ENCODE measurements around the gene CLEC16A. TPM values are rescaled to one million over a fixed set of nuclear protein-coding genes. Genes with fewer than 3 reads are reported as not detected.

The CLEC16A gene
- total and polyA plus RNA-seq, 3 experiments from 2014 or later, result 18.6 to 38.2 (median 38.1) TPM

GRCh38 chr16:10906482-10906881, 37.9 kb upstream of the CLEC16A start:
- peaks cover 7 to 24% (median 13%) of the 10 kb centered on the region in 3 donors for H3K36me3 Mint-ChIP-seq
- H3K4me3 Mint-ChIP-seq, result no peak overlapping the region
- Histone ChIP-seq H3K4me3 (ENCODE audit: low read length) (no peak overlapping the region), H3K9me3 (ENCODE audit: low read length) (no peaks in the 10 kb centered on the region), H3K27me3 (ENCODE audit: insufficient read depth, low read length, poor library complexity, severe bottlenecking) (no peaks in the 10 kb centered on the region), H3K36me3 (ENCODE audit: insufficient read depth, low read length) (no peaks in the 10 kb centered on the region), H3K4me1 (ENCODE audit: insufficient read depth, low read length) (no peaks in the 10 kb centered on the region), H3K27ac (ENCODE audit: low read depth, low read length) (no peak overlapping the region)
- no peak for DNase-seq
- POLR2A ChIA-PET, result no interaction called here
- peaks cover 0 to 1% of the 10 kb centered on the region in 2 donors for H3K27me3 Mint-ChIP-seq
- CTCF ChIA-PET, result interaction anchor here (0.6 to 2.4 kb wide), 2 partner anchors 13 to 169 kb away, joined by 3 to 7 read pairs; no protein-coding TSS in a partner anchor
- no peaks in the 10 kb centered on the region for H3K4me1 Mint-ChIP-seq
- H3K9me3 Mint-ChIP-seq, result peaks cover 0 to 5% (median 3%) of the 10 kb centered on the region in 5 donors
- no peak overlapping the region for H3K27ac Mint-ChIP-seq

DNA sequence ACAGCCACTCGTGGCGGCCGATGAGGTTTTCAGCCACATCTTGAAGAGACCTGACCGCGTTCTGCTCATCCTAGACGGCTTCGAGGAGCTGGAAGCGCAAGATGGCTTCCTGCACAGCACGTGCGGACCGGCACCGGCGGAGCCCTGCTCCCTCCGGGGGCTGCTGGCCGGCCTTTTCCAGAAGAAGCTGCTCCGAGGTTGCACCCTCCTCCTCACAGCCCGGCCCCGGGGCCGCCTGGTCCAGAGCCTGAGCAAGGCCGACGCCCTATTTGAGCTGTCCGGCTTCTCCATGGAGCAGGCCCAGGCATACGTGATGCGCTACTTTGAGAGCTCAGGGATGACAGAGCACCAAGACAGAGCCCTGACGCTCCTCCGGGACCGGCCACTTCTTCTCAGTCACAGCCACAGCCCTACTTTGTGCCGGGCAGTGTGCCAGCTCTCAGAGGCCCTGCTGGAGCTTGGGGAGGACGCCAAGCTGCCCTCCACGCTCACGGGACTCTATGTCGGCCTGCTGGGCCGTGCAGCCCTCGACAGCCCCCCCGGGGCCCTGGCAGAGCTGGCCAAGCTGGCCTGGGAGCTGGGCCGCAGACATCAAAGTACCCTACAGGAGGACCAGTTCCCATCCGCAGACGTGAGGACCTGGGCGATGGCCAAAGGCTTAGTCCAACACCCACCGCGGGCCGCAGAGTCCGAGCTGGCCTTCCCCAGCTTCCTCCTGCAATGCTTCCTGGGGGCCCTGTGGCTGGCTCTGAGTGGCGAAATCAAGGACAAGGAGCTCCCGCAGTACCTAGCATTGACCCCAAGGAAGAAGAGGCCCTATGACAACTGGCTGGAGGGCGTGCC, 37.2 kb upstream of the CLEC16A start:
- no peaks in the 10 kb centered on the region for H3K9me3 ChIP-seq (ENCODE audit: low read length)
- Mint-ChIP-seq H3K4me3 (no peak overlapping the region), H3K9me3 (peaks cover 0 to 5% (median 3%) of the 10 kb centered on the region in 5 donors), H3K27ac (no peak overlapping the region), H3K36me3 (peaks cover 7 to 24% (median 13%) of the 10 kb centered on the region in 3 donors), H3K27me3 (peaks cover 0 to 1% of the 10 kb centered on the region in 2 donors), H3K4me1 (no peaks in the 10 kb centered on the region)
- H3K36me3 ChIP-seq (ENCODE audit: insufficient read depth, low read length), result no peaks in the 10 kb centered on the region
- DNase-seq, result no peak
- H3K4me3 ChIP-seq (ENCODE audit: low read length), result no peak overlapping the region
- no peak overlapping the region for H3K27ac ChIP-seq (ENCODE audit: low read depth, low read length)
- H3K4me1 ChIP-seq (ENCODE audit: insufficient read depth, low read length), result no peaks in the 10 kb centered on the region
- no peaks in the 10 kb centered on the region for H3K27me3 ChIP-seq (ENCODE audit: insufficient read depth, low read length, poor library complexity, severe bottlenecking)
- ChIA-PET POLR2A (no interaction called here), CTCF (interaction anchor here (2.4 kb wide), 1 partner anchor 12 kb away, joined by 7 read pairs; no protein-coding TSS in a partner anchor)

- Mint-ChIP-seq H3K27me3 (peaks cover 0 to 1% of the 10 kb centered on the region in 2 donors), H3K36me3 (peaks cover 5 to 22% (median 11%) of the 10 kb centered on the region in 3 donors), H3K9me3 (peaks cover 0 to 5% (median 2%) of the 10 kb centered on the region in 5 donors), H3K4me1 (no peaks in the 10 kb centered on the region), H3K27ac (no peak overlapping the region), H3K4me3 (no peak overlapping the region)
- H3K4me3 ChIP-seq (ENCODE audit: low read length), result no peak overlapping the region
- no peak overlapping the region for H3K27ac ChIP-seq (ENCODE audit: low read depth, low read length)
- DNase-seq, result no peak
- H3K27me3 ChIP-seq (ENCODE audit: insufficient read depth, low read length, poor library complexity, severe bottlenecking), result no peaks in the 10 kb centered on the region
- ChIA-PET POLR2A (no interaction called here), CTCF (interaction anchor here (2.4 kb wide), 1 partner anchor 12 kb away, joined by 7 read pairs; no protein-coding TSS in a partner anchor)
- no peaks in the 10 kb centered on the region for H3K36me3 ChIP-seq (ENCODE audit: insufficient read depth, low read length)
- no peaks in the 10 kb centered on the region for H3K9me3 ChIP-seq (ENCODE audit: low read length)
- no peaks in the 10 kb centered on the region for H3K4me1 ChIP-seq (ENCODE audit: insufficient read depth, low read length)
Observed at GRCh38 chr16:10907757-10908045, 36.7 kb upstream of the CLEC16A start.

- Mint-ChIP-seq H3K36me3 (peaks cover 0 to 6% (median 6%) of the 10 kb centered on the region in 3 donors), H3K27me3 (peaks cover 0 to 1% of the 10 kb centered on the region in 2 donors), H3K27ac (no peak overlapping the region), H3K4me1 (no peaks in the 10 kb centered on the region), H3K9me3 (no peaks in the 10 kb centered on the region), H3K4me3 (no peak overlapping the region)
- Histone ChIP-seq H3K9me3 (ENCODE audit: low read length) (no peaks in the 10 kb centered on the region), H3K27ac (ENCODE audit: low read depth, low read length) (no peak overlapping the region), H3K27me3 (ENCODE audit: insufficient read depth, low read length, poor library complexity, severe bottlenecking) (no peaks in the 10 kb centered on the region), H3K4me3 (ENCODE audit: low read length) (no peak overlapping the region), H3K36me3 (ENCODE audit: insufficient read depth, low read length) (no peaks in the 10 kb centered on the region), H3K4me1 (ENCODE audit: insufficient read depth, low read length) (no peaks in the 10 kb centered on the region)
- CTCF ChIA-PET, result no interaction called here
- POLR2A ChIA-PET, result no interaction called here
- DNase-seq, result no peak
Observed at GRCh38 chr16:10911267-10911666, 33.1 kb upstream of the CLEC16A start.

- Mint-ChIP-seq H3K27me3 (no peaks in the 10 kb centered on the region), H3K36me3 (peaks cover 0 to 5% (median 2%) of the 10 kb centered on the region in 3 donors), H3K4me1 (peaks cover 4 to 7% (median 5%) of the 10 kb centered on the region in 3 donors), H3K9me3 (no peaks in the 10 kb centered on the region), H3K4me3 (no peak overlapping the region), H3K27ac (no peak overlapping the region)
- no peak overlapping the region for H3K4me3 ChIP-seq (ENCODE audit: low read length)
- no peaks in the 10 kb centered on the region for H3K27me3 ChIP-seq (ENCODE audit: insufficient read depth, low read length, poor library complexity, severe bottlenecking)
- DNase-seq, result no peak
- ChIA-PET POLR2A (interaction anchor here (0.7 kb wide), 1 partner anchor 26 kb away, joined by 6 read pairs; the partner anchor contains the start of gene DEXI), CTCF (no interaction called here)
- H3K9me3 ChIP-seq (ENCODE audit: low read length), result no peaks in the 10 kb centered on the region
- peaks cover 4% of the 10 kb centered on the region for H3K4me1 ChIP-seq (ENCODE audit: insufficient read depth, low read length)
- H3K27ac ChIP-seq (ENCODE audit: low read depth, low read length), result no peak overlapping the region
- no peaks in the 10 kb centered on the region for H3K36me3 ChIP-seq (ENCODE audit: insufficient read depth, low read length)
Observed at GRCh38 chr16:10916534-10916933, 27.8 kb upstream of the CLEC16A start.

- Mint-ChIP-seq H3K4me3 (no peak overlapping the region), H3K9me3 (no peaks in the 10 kb centered on the region), H3K27ac (peak overlapping the region in 2 of 8 donors; percentile 2 to 21), H3K27me3 (no peaks in the 10 kb centered on the region), H3K36me3 (peaks cover 0 to 11% (median 5%) of the 10 kb centered on the region in 3 donors), H3K4me1 (peaks cover 4 to 7% (median 5%) of the 10 kb centered on the region in 3 donors)
- ChIA-PET POLR2A (no interaction called here), CTCF (interaction anchor here (0.5 to 2.7 kb wide), 14 partner anchors 8 to 403 kb away, joined by 3 to 14 read pairs (median 4); partner anchors contain the start of gene NUBP1)
- H3K4me3 ChIP-seq (ENCODE audit: low read length), result no peak overlapping the region
- peaks cover 4% of the 10 kb centered on the region for H3K4me1 ChIP-seq (ENCODE audit: insufficient read depth, low read length)
- no peaks in the 10 kb centered on the region for H3K9me3 ChIP-seq (ENCODE audit: low read length)
- H3K27ac ChIP-seq (ENCODE audit: low read depth, low read length), result no peak overlapping the region
- no peaks in the 10 kb centered on the region for H3K27me3 ChIP-seq (ENCODE audit: insufficient read depth, low read length, poor library complexity, severe bottlenecking)
- DNase-seq, result peak; percentile 49 to 81 (median 66)
- no peaks in the 10 kb centered on the region for H3K36me3 ChIP-seq (ENCODE audit: insufficient read depth, low read length)
Observed at GRCh38 chr16:10918294-10919002, 25.9 kb upstream of the CLEC16A start.

DNA sequence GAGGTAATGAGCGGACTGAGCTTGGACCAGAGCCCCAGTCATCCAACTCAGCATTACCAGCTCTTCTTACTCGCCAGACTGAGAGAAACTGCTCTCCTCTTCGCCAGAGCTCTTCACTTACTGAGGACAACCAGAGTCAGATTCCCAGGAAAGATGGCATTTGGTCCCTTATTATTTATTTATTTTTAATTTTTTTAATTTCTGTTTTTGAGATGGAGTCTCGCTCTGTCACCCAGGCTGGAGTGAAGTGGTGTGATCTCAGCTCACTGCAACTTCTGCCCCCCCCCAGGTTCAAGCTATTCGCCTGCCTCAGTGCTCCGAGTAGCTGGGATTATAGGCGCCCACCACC, 25.4 kb upstream of the CLEC16A start:
- no peak overlapping the region for H3K4me3 ChIP-seq (ENCODE audit: low read length)

More for the DNA sequence above, 25.4 kb upstream of the CLEC16A start:
- Mint-ChIP-seq H3K36me3 (peaks cover 0 to 16% (median 7%) of the 10 kb centered on the region in 3 donors), H3K9me3 (no peaks in the 10 kb centered on the region), H3K27me3 (no peaks in the 10 kb centered on the region), H3K4me3 (no peak overlapping the region), H3K27ac (peak overlapping the region in 2 of 8 donors; percentile 21 to 57), H3K4me1 (peaks cover 4 to 7% (median 5%) of the 10 kb centered on the region in 3 donors)
- Histone ChIP-seq H3K4me1 (ENCODE audit: insufficient read depth, low read length) (peaks cover 4% of the 10 kb centered on the region), H3K36me3 (ENCODE audit: insufficient read depth, low read length) (no peaks in the 10 kb centered on the region), H3K9me3 (ENCODE audit: low read length) (no peaks in the 10 kb centered on the region), H3K27me3 (ENCODE audit: insufficient read depth, low read length, poor library complexity, severe bottlenecking) (no peaks in the 10 kb centered on the region), H3K27ac (ENCODE audit: low read depth, low read length) (no peak overlapping the region)
- CTCF ChIA-PET, result interaction anchor here (0.7 to 2.7 kb wide), 13 partner anchors 8 to 404 kb away, joined by 3 to 14 read pairs (median 5); partner anchors contain the start of gene NUBP1
- POLR2A ChIA-PET, result no interaction called here
- DNase-seq, result no peak
